ENCODE results near the gene EHD4.

GRCh38 chr15:41993472-41994170 lies 21.3 kb upstream of the EHD4 start:
- TF ChIP-seq, protein P1, sequence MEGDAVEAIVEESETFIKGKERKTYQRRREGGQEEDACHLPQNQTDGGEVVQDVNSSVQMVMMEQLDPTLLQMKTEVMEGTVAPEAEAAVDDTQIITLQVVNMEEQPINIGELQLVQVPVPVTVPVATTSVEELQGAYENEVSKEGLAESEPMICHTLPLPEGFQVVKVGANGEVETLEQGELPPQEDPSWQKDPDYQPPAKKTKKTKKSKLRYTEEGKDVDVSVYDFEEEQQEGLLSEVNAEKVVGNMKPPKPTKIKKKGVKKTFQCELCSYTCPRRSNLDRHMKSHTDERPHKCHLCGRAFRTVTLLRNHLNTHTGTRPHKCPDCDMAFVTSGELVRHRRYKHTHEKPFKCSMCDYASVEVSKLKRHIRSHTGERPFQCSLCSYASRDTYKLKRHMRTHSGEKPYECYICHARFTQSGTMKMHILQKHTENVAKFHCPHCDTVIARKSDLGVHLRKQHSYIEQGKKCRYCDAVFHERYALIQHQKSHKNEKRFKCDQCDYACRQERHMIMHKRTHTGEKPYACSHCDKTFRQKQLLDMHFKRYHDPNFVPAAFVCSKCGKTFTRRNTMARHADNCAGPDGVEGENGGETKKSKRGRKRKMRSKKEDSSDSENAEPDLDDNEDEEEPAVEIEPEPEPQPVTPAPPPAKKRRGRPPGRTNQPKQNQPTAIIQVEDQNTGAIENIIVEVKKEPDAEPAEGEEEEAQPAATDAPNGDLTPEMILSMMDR (tag by site-specific recombination; IDR thresholded peaks at IDR 0.05), result no peak
- TF ChIP-seq ZNF404 (tag by site-specific recombination; IDR thresholded peaks at IDR 0.05) (no peak), ZNF513 (tag by site-specific recombination; IDR thresholded peaks at IDR 0.05) (no peak)

Measured in HEK293 (cell line).